ENCODE data around the gene SATB1.

DNA sequence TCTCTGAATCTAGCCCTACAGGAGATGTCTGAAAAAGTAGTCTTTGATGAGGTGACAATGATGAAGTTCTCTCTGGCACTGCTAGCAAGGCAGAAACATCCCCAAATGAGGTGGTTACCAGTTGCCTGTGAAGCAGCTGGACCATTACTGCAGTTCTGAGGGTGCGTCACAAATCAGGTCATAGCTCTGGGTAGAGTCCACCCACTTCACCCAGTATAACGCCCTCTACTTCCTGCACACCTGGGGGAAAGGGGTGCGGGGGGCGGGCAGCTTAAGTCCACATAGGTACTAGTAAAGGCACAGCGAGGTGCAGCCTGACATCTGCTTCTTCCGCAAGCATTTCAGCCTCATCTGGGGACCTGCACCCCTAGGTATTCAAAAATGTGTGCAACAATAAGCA is 13.4 kb upstream of the SATB1 start:
- TF ChIP-seq CTCF (conservative IDR thresholded peaks at IDR 0.05) (no peak), EZH2 (IDR thresholded peaks at IDR 0.05; ENCODE audit: low read depth) (no peak)

Data from PC-9 (cell line).